ENCODE results near the gene FRMPD2.

FRMPD2 gene

GRCh38 chr10:48243487-48243886 is 31.0 kb downstream of the FRMPD2 start:
- in situ Hi-C loops (cut with HindIII; ENCODE audit: low sequenced_read_pairs): no loop called here
- DNase-seq (ENCODE audit: low read depth): no peak
- no peak overlapping the region for H3K4me3 ChIP-seq (ENCODE audit: low read depth, low read length)
- TF ChIP-seq, protein P1, sequence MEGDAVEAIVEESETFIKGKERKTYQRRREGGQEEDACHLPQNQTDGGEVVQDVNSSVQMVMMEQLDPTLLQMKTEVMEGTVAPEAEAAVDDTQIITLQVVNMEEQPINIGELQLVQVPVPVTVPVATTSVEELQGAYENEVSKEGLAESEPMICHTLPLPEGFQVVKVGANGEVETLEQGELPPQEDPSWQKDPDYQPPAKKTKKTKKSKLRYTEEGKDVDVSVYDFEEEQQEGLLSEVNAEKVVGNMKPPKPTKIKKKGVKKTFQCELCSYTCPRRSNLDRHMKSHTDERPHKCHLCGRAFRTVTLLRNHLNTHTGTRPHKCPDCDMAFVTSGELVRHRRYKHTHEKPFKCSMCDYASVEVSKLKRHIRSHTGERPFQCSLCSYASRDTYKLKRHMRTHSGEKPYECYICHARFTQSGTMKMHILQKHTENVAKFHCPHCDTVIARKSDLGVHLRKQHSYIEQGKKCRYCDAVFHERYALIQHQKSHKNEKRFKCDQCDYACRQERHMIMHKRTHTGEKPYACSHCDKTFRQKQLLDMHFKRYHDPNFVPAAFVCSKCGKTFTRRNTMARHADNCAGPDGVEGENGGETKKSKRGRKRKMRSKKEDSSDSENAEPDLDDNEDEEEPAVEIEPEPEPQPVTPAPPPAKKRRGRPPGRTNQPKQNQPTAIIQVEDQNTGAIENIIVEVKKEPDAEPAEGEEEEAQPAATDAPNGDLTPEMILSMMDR (IDR thresholded peaks at IDR 0.05; ENCODE audit: low read depth, low read length, missing control alignments): no peak

- no peak overlapping the region for H3K4me3 ChIP-seq (ENCODE audit: low read depth, low read length)
- TF ChIP-seq, protein P1 (IDR thresholded peaks at IDR 0.05; ENCODE audit: low read depth, low read length, missing control alignments): no peak
- DNase-seq (ENCODE audit: low read depth): no peak
- in situ Hi-C loops (cut with HindIII; ENCODE audit: low sequenced_read_pairs): no loop called here
These were observed 32.2 kb downstream of the FRMPD2 start for GRCh38 chr10:48242171-48242904.

GRCh38 chr10:48241332-48241731 is 33.2 kb downstream of the FRMPD2 start:
- in situ Hi-C loops (cut with HindIII; ENCODE audit: low sequenced_read_pairs): no loop called here
- no peak overlapping the region for H3K4me3 ChIP-seq (ENCODE audit: low read depth, low read length)
- TF ChIP-seq, protein P1 (IDR thresholded peaks at IDR 0.05; ENCODE audit: low read depth, low read length, missing control alignments): no peak
- no peak for DNase-seq (ENCODE audit: low read depth)

GRCh38 chr10:48240196-48240595 is 34.3 kb downstream of the FRMPD2 start:
- no peak overlapping the region for H3K4me3 ChIP-seq (ENCODE audit: low read depth, low read length)
- no peak for DNase-seq (ENCODE audit: low read depth)
- in situ Hi-C loops (cut with HindIII; ENCODE audit: low sequenced_read_pairs): no loop called here
- TF ChIP-seq, protein P1 (IDR thresholded peaks at IDR 0.05; ENCODE audit: low read depth, low read length, missing control alignments): no peak

DNA sequence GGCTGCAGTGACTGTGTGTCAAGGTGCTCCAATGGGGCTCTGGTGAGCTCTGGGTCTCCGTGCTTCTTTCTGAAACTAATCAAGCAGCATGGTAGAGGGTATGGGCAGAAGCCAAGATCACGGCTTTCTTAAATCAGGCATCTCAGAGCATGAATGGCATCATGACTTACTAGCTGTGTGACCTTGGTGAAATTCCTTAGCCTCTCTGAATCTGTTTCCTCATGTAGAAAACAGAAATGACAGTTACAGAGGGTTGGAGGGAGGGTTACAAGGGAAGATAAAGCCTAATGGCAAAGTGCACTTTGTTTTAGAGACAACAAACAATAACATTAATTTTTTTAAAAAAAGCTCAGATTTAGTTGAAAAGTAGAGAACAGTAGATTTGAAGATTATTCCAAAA is 34.9 kb downstream of the FRMPD2 start:
- TF ChIP-seq, protein P1 (IDR thresholded peaks at IDR 0.05; ENCODE audit: low read depth, low read length, missing control alignments): no peak
- no peak overlapping the region for H3K4me3 ChIP-seq (ENCODE audit: low read depth, low read length)
- in situ Hi-C loops (cut with HindIII; ENCODE audit: low sequenced_read_pairs): no loop called here
- DNase-seq (ENCODE audit: low read depth): no peak

DNA sequence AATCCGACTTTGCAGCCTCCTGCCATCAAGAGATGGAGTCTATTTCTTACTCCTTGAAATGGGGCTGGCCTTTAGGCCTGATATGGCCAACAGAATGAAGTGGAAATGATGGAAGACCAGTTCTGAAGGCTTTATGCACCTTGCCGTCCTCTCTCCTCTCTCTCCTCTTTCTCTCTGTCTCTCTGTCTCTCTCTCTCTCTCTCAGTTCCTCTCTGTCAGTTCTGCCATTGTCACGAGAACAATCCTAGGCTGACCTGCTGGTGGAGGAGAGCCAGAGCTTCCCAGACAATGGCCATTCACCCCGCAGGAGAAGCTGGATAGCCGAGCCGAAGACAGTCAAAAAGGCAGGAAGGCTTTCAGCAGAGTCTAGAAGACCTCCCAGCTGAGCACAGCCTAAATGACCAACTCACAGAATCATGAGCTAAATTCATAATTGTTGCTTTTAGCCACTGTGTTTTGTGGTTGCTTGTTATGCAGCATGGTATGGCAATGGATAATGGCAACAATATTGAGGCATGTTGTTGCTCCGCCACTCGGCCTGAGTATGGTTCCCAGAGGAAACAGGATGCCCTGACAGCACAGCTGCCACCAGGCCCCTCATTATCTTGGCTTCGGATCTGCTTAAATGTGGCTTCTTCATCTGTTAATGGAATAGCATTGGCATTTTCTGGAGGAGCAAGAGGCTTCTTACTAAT is 35.5 kb downstream of the FRMPD2 start:
- TF ChIP-seq, protein P1 (IDR thresholded peaks at IDR 0.05; ENCODE audit: low read depth, low read length, missing control alignments): no peak
- no peak overlapping the region for H3K4me3 ChIP-seq (ENCODE audit: low read depth, low read length)
- DNase-seq (ENCODE audit: low read depth): no peak
- in situ Hi-C loops (cut with HindIII; ENCODE audit: low sequenced_read_pairs): no loop called here
